Left lung (tissue), 10 donors: Measurements from ENCODE around the gene AGMO. TPM values are rescaled to one million over a fixed set of nuclear protein-coding genes. Genes with fewer than 3 reads are reported as not detected.

Experiments used
- ATAC-seq: fragments of 200-7000 bp; cut with Tn5 transposase; one replicate; pipeline ENCODE4 v1.9.1; 2020; ENCODE audit warnings: moderate library complexity
- DNase-seq, 4 donors: peaks; one replicate each; pipeline ENCODE4 v3.0.0-alpha.2; 2013 to 2020
- H3K27ac ChIP-seq, 2 donors: fragments of 200-600 bp; sonication (generic) in 1 of 2; one replicate each; pipeline versions ENCODE4 v1.5.0 to v1.8.0; 2020 to 2021
- H3K27me3 ChIP-seq, 2 donors: fragments of 200-600 bp; sonication (generic) in 1 of 2; one replicate each; pipeline versions ENCODE4 v1.5.0 to v1.8.0; 2020 to 2021
- H3K36me3 ChIP-seq, 2 donors: fragments of 200-600 bp; sonication (generic) in 1 of 2; one replicate each; pipeline versions ENCODE4 v1.5.0 to v1.8.0; 2020 to 2021
- H3K4me1 ChIP-seq, 2 donors: fragments of 200-600 bp; one replicate each; pipeline ENCODE4 v1.8.0; 2021
- H3K4me3 ChIP-seq, 2 donors: fragments of 200-600 bp; sonication (generic) in 1 of 2; one replicate each; pipeline versions ENCODE4 v1.5.0 to v1.8.0; 2020 to 2021; ENCODE audit warnings: mild to moderate bottlenecking in 1 of 2
- H3K9me3 ChIP-seq, 2 donors: fragments of 200-600 bp; sonication (generic) in 1 of 2; one replicate each; pipeline versions ENCODE4 v1.5.0 to v1.8.0; 2020 to 2021
- CTCF ChIP-seq, 2 donors: fragments of 200-600 bp; sonication (generic) in 1 of 2; IDR thresholded peaks; one replicate each; pipeline versions ENCODE4 v1.5.0 to v1.8.0; 2021; ENCODE audit warnings: antibody characterized with exemption in 2 of 2
- intact Hi-C, 2 donors: fragments of 100-400 bp; cut with DNase I; formaldehyde crosslinking; loops; one replicate each; pipeline versions ENCODE4 v1.11.2 to v1.14.2; 2022
- polyA plus RNA-seq, 6 donors: library from polyadenylated mRNA; unstranded; fragments of 120-200 nt; gene quantifications; one replicate each; pipeline ENCODE4 v1.2.1, GENCODE V29; 2013; ENCODE audit not compliant: insufficient read length in 6 of 6
- total RNA-seq, 2 donors: library from RNA; stranded (reverse); fragmentation: NEBNext Ultra II Directional; extraction: Animal tissue kit (Norgen Biotek cat#: 25700); gene quantifications; one replicate each; pipeline ENCODE4 v1.2.1, GENCODE V29; 2021
- donor health status: DM: no; HTN: yes; CAD: no.
- donor health status: DM: no; HTN: no; CAD: no.

AGMO gene
- total and polyA plus RNA-seq, 8 donors, result 0.32 to 0.85 (median 0.42) TPM

DNA sequence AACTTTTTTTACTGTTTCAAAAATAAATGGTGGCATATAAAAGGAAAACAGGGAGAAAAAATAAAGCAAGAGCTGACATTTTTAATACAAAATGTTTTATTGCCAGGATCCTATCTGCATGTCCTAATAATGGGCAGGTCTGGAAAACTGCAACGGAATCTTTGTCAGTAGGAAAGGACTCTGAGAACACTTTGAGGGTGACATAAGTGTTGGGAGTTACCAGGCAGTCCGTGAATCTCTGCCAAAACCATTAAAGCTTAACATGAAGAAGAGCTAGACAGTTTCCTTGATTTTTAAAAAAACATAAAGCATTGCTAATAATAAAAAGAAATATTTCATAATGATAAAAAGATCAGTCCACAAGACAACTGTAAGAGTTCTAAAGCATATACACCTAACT is 80.7 kb downstream of the AGMO start:
- intact Hi-C loops, result no loop called here
- H3K36me3 ChIP-seq, result no peaks in the 10 kb centered on the region

GRCh38 chr7:15478401-15478800 is 83.4 kb downstream of the AGMO start:
- TF ChIP-seq CTCF (IDR thresholded peaks at IDR 0.05), result no peak
- Histone ChIP-seq H3K27me3 (no peaks in the 10 kb centered on the region), H3K27ac (no peak overlapping the region), H3K4me3 (no peak overlapping the region), H3K36me3 (no peaks in the 10 kb centered on the region), H3K4me1 (no peaks in the 10 kb centered on the region), H3K9me3 (no peaks in the 10 kb centered on the region)
- intact Hi-C loops, result no loop called here
- DNase-seq (no peak), ATAC-seq (no peak)

More for the DNA sequence above, 80.7 kb downstream of the AGMO start:
- DNase-seq, result no peak
- Histone ChIP-seq H3K27me3 (no peaks in the 10 kb centered on the region), H3K4me1 (no peaks in the 10 kb centered on the region), H3K27ac (no peak overlapping the region), H3K4me3 (no peak overlapping the region), H3K9me3 (no peaks in the 10 kb centered on the region)
- ATAC-seq, result no peak
- TF ChIP-seq CTCF (IDR thresholded peaks at IDR 0.05), result no peak

DNA sequence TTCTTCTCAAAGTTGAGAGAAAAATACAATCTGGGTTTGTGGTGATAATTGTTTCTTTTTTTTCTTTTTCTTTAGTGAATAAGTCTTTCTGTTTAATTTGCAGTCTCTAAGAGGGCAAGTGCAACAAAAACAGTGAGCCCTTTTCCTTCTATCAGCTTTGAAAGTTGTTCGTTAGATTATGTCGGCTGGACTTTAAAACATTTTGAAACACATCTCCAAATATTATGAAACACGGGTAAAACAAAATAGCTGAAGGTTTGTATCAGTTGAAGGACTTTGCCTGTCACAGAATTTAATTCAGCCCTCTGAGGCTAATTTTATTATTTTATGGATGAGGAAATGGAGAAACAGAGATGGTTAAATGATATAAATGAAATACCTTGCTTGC is 85.3 kb downstream of the AGMO start:
- DNase-seq, result no peak
- Histone ChIP-seq H3K4me1 (no peaks in the 10 kb centered on the region), H3K36me3 (no peaks in the 10 kb centered on the region), H3K27me3 (no peaks in the 10 kb centered on the region), H3K27ac (peak overlapping the region in 1 of 2 donors; percentile 1), H3K4me3 (no peak overlapping the region), H3K9me3 (no peaks in the 10 kb centered on the region)
- no peak for TF ChIP-seq CTCF (IDR thresholded peaks at IDR 0.05)
- ATAC-seq, result no peak
- intact Hi-C loops, result no loop called here

GRCh38 chr7:15475808-15476530 is 85.8 kb downstream of the AGMO start:
- Histone ChIP-seq H3K27ac (peak overlapping the region in 1 of 2 donors; percentile 1), H3K4me1 (no peaks in the 10 kb centered on the region), H3K27me3 (no peaks in the 10 kb centered on the region), H3K36me3 (no peaks in the 10 kb centered on the region), H3K4me3 (no peak overlapping the region), H3K9me3 (no peaks in the 10 kb centered on the region)
- intact Hi-C loops, result no loop called here
- no peak for DNase-seq
- no peak for TF ChIP-seq CTCF (IDR thresholded peaks at IDR 0.05)
- no peak for ATAC-seq

- Histone ChIP-seq H3K27me3 (no peaks in the 10 kb centered on the region), H3K9me3 (no peaks in the 10 kb centered on the region), H3K4me1 (no peaks in the 10 kb centered on the region), H3K4me3 (no peak overlapping the region), H3K36me3 (no peaks in the 10 kb centered on the region), H3K27ac (no peak overlapping the region)
- no peak for TF ChIP-seq CTCF (IDR thresholded peaks at IDR 0.05)
- intact Hi-C loops, result no loop called here
- DNase-seq (no peak), ATAC-seq (no peak)
Measured at GRCh38 chr7:15471669-15471950, 90.2 kb downstream of the AGMO start.
